Activated T-helper 2 cell treated with anti-CD3 and anti-CD28 coated beads, Interferon-gamma antibody, Interleukin-2, Interleukin-4, amounts not matched to agents 10 μg/mL and 5 μg/mL and 100 μg/mL, durations not matched to agents 14 hours and 24 hours and 36 hours (primary cell): ENCODE data around the gene IL1F10. TPM values are rescaled to one million over a fixed set of nuclear protein-coding genes. Genes with fewer than 3 reads are reported as not detected.

ENCODE experiments used
- DNase-seq: peaks from one replicate; pipeline ENCODE4 v3.0.0; 2021; ENCODE audit warnings: low spot score
- H3K27ac Mint-ChIP-seq: one replicate; pipeline ENCODE4 v1.8.0; 2021; ENCODE audit warnings: mixed read lengths
- H3K27me3 Mint-ChIP-seq: one replicate; pipeline ENCODE4 v1.8.0; 2021; ENCODE audit warnings: low read depth, mixed read lengths
- H3K36me3 Mint-ChIP-seq: one replicate; pipeline ENCODE4 v1.8.0; 2021; ENCODE audit warnings: low read depth, mixed read lengths
- H3K4me1 Mint-ChIP-seq: one replicate; pipeline ENCODE4 v1.8.0; 2021; ENCODE audit warnings: low read depth, mixed read lengths
- H3K4me3 Mint-ChIP-seq: one replicate; pipeline ENCODE4 v1.8.0; 2021; ENCODE audit warnings: low read depth, mild to moderate bottlenecking, moderate library complexity, mixed read lengths
- H3K9me3 Mint-ChIP-seq: one replicate; pipeline ENCODE4 v1.8.0; 2021; ENCODE audit warnings: mixed read lengths
- intact Hi-C: fragments of 100-400 bp; cut with micrococcal nuclease; formaldehyde crosslinking; loops from one replicate; pipeline ENCODE4 v1.15.1; 2023
- total RNA-seq: library from RNA; stranded (reverse); gene quantifications from 2 replicates; pipeline ENCODE4 v1.2.3, GENCODE V29; 2022

IL1F10 gene
- total RNA-seq, 1 donor from 2014 or later, result not detected

GRCh38 chr2:113046465-113046864, 21.3 kb upstream of the IL1F10 start:
- no peak overlapping the region for H3K27ac Mint-ChIP-seq
- intact Hi-C loops, result no loop called here
- no peak for DNase-seq
- peaks cover 24% of the 10 kb centered on the region for H3K27me3 Mint-ChIP-seq
- no peaks in the 10 kb centered on the region for H3K4me1 Mint-ChIP-seq
- no peaks in the 10 kb centered on the region for H3K9me3 Mint-ChIP-seq
- no peaks in the 10 kb centered on the region for H3K36me3 Mint-ChIP-seq
- H3K4me3 Mint-ChIP-seq, result no peak overlapping the region

DNA sequence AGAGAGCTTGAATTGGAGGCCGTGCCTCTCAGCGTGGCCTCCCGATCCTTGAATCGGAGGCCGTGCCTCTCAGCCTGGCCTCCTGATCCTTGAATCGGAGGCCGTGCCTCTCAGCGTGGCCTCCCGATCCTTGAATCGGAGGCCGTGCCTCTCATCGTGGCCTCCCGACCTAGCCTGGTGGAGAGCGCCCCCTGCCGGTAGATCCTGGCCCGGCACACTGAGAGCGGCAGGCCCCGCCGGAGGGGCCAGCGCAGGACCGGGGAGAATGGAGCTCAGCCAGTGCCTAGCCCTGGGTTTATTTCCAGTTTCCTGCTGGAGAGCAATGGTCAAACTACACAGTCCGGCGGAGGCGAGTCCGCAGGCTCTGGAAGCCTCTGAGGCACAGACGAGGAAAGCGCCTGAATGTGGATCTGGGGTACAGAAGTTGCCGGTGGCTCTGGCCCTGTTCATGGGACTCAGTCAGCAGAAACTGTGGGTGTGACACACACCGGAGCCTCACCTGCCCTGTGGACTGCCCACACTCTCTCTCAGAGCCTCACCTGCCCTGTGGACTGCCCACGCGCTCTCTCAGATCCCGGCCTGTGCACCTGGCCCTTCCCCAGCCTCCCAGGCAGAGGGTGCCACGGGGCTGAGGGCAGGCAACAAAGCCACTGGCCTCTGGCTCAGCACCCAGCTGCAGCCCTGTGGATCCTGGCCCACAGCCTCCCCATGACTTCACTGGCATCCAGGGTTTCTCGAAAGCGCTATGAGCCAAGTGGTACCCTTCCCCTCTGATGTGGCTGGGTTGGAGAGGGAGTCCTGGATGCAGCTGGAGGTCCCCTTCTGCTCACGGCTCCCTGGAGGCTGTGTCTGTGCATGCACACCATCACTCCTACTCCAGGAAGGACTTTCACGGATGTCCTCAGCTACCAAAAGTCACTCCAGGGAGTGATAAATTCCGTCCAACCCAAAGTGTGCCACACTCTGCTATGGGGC, 16.6 kb upstream of the IL1F10 start:
- Mint-ChIP-seq H3K4me3 (no peak overlapping the region), H3K27me3 (peaks cover 13% of the 10 kb centered on the region), H3K36me3 (peaks cover 9% of the 10 kb centered on the region), H3K4me1 (no peaks in the 10 kb centered on the region), H3K9me3 (peaks cover 24% of the 10 kb centered on the region), H3K27ac (no peak overlapping the region)
- intact Hi-C loops, result no loop called here
- DNase-seq, result no peak

- Mint-ChIP-seq H3K27me3 (peaks cover 11% of the 10 kb centered on the region), H3K4me1 (peaks cover 2% of the 10 kb centered on the region), H3K27ac (no peak within 1 kb of the TSS), H3K36me3 (peaks cover 11% of the 10 kb centered on the region), H3K9me3 (peaks cover 26% of the 10 kb centered on the region), H3K4me3 (no peak within 1 kb of the TSS)
- intact Hi-C loops, result no loop called here
- no peak for DNase-seq
Observed at GRCh38 chr2:113052396-113052917, 15.3 kb upstream of the IL1F10 start, which contains the start of gene IL36B. IL36B (minus strand) TSS chr2:113052867.

DNA sequence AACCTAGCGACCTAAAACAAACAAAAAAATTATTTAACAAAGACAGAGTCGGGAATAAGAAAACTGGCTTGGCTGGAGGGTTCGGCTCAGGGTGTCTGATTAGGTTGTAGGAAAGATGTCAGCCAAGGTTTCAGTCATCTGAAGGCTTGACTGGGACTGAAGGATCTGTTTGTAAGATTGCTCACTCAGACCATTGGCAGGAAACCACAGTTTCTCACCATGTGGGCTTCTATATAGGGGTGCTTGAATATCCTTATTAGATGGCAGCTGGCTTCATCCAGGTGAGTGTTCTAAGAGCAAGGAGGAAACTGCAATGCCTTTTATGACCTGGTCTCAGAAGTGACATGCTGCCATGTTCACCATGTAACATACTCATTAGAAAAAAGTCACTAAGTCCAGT, 14.1 kb upstream of the IL1F10 start:
- Mint-ChIP-seq H3K4me1 (peaks cover 2% of the 10 kb centered on the region), H3K27me3 (peaks cover 10% of the 10 kb centered on the region), H3K27ac (no peak overlapping the region), H3K9me3 (peaks cover 26% of the 10 kb centered on the region), H3K4me3 (no peak overlapping the region), H3K36me3 (peaks cover 11% of the 10 kb centered on the region)
- intact Hi-C loops, result no loop called here
- DNase-seq, result no peak

DNA sequence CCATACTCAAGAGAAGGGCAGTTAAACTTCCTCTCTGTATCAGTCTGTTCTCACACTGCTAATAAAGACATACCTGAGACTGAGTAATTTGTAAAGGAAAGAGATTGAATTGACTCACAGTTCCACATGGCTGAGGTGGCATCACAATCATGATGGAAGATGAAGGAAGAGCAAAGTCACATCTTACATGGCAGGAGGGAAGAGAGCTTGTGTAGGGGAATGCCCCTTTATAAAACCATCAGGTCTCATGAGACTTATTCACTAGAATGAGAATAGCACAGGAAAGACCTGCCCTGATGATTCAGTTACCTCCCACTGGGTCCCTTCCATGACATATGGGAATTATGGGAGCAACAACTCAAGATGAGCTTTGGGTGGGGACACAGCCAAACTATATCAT, 13.7 kb upstream of the IL1F10 start:
- peaks cover 26% of the 10 kb centered on the region for H3K9me3 Mint-ChIP-seq

GRCh38 chr2:113056521-113056920, 11.2 kb upstream of the IL1F10 start:
- peaks cover 11% of the 10 kb centered on the region for H3K36me3 Mint-ChIP-seq

More for the DNA sequence above, 13.7 kb upstream of the IL1F10 start:
- Mint-ChIP-seq H3K4me3 (no peak overlapping the region), H3K27ac (no peak overlapping the region), H3K36me3 (peaks cover 11% of the 10 kb centered on the region), H3K27me3 (peaks cover 9% of the 10 kb centered on the region), H3K4me1 (peaks cover 2% of the 10 kb centered on the region)
- no peak for DNase-seq
- intact Hi-C loops, result no loop called here

GRCh38 chr2:113057117-113057516, 10.7 kb upstream of the IL1F10 start:
- Mint-ChIP-seq H3K4me1 (peaks cover 4% of the 10 kb centered on the region), H3K9me3 (peaks cover 26% of the 10 kb centered on the region), H3K36me3 (peaks cover 11% of the 10 kb centered on the region), H3K27ac (no peak overlapping the region), H3K4me3 (no peak overlapping the region), H3K27me3 (peaks cover 6% of the 10 kb centered on the region)
- DNase-seq, result no peak
- intact Hi-C loops, result no loop called here

More at GRCh38 chr2:113056521-113056920, 11.2 kb upstream of the IL1F10 start:
- no peak for DNase-seq
- H3K27me3 Mint-ChIP-seq, result peaks cover 6% of the 10 kb centered on the region
- peak overlapping the region; percentile 8 for H3K27ac Mint-ChIP-seq
- H3K4me1 Mint-ChIP-seq, result peaks cover 4% of the 10 kb centered on the region
- intact Hi-C loops, result no loop called here
- peaks cover 26% of the 10 kb centered on the region for H3K9me3 Mint-ChIP-seq
- H3K4me3 Mint-ChIP-seq, result no peak overlapping the region

- intact Hi-C loops, result no loop called here
- H3K27ac Mint-ChIP-seq, result no peak overlapping the region
- H3K36me3 Mint-ChIP-seq, result peaks cover 11% of the 10 kb centered on the region
- H3K9me3 Mint-ChIP-seq, result peaks cover 26% of the 10 kb centered on the region
- H3K27me3 Mint-ChIP-seq, result peaks cover 6% of the 10 kb centered on the region
- DNase-seq, result no peak
- H3K4me1 Mint-ChIP-seq, result peaks cover 4% of the 10 kb centered on the region
- H3K4me3 Mint-ChIP-seq, result no peak overlapping the region
Observed at GRCh38 chr2:113058411-113058994, 9.3 kb upstream of the IL1F10 start.

- Mint-ChIP-seq H3K4me1 (peaks cover 4% of the 10 kb centered on the region), H3K27ac (no peak within 1 kb of the TSS), H3K4me3 (no peak within 1 kb of the TSS), H3K27me3 (peaks cover 3% of the 10 kb centered on the region), H3K36me3 (peaks cover 8% of the 10 kb centered on the region), H3K9me3 (peaks cover 20% of the 10 kb centered on the region)
- intact Hi-C loops, result no loop called here
- DNase-seq, result no peak
Observed at GRCh38 chr2:113058998-113059960, 8.5 kb upstream of the IL1F10 start, which contains the start of gene IL36RN. IL36RN (plus strand) TSS chr2:113059198; CDS start chr2:113059439, 241 bp downstream.

GRCh38 chr2:113060396-113060795, 7.4 kb upstream of the IL1F10 start:
- peaks cover 8% of the 10 kb centered on the region for H3K36me3 Mint-ChIP-seq
- no peak overlapping the region for H3K4me3 Mint-ChIP-seq
- H3K4me1 Mint-ChIP-seq, result peaks cover 4% of the 10 kb centered on the region
- DNase-seq, result no peak
- H3K27ac Mint-ChIP-seq, result no peak overlapping the region
- peaks cover 12% of the 10 kb centered on the region for H3K9me3 Mint-ChIP-seq
- peaks cover 7% of the 10 kb centered on the region for H3K27me3 Mint-ChIP-seq
- intact Hi-C loops, result no loop called here

DNA sequence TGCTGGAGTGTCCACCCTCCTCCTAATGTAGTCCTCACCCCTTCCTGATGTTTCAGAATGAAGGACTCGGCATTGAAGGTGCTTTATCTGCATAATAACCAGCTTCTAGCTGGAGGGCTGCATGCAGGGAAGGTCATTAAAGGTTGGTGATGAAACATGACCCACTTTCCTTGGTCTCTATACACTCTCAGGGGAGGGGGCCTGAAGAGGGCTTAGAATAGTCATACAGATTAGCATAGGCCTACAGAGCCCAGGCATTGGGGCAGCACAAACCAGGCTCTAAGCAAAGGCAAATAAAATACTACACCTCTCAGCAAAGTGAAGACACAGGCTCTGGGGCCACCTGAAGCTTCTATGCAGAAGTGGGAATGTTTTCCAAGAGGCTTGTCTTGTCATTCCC, 7.0 kb upstream of the IL1F10 start:
- peaks cover 4% of the 10 kb centered on the region for H3K36me3 Mint-ChIP-seq
- peaks cover 10% of the 10 kb centered on the region for H3K9me3 Mint-ChIP-seq
- no peak overlapping the region for H3K4me3 Mint-ChIP-seq
- intact Hi-C loops, result no loop called here
- DNase-seq, result no peak
- H3K4me1 Mint-ChIP-seq, result peaks cover 4% of the 10 kb centered on the region
- no peak overlapping the region for H3K27ac Mint-ChIP-seq
- H3K27me3 Mint-ChIP-seq, result peaks cover 8% of the 10 kb centered on the region

DNA sequence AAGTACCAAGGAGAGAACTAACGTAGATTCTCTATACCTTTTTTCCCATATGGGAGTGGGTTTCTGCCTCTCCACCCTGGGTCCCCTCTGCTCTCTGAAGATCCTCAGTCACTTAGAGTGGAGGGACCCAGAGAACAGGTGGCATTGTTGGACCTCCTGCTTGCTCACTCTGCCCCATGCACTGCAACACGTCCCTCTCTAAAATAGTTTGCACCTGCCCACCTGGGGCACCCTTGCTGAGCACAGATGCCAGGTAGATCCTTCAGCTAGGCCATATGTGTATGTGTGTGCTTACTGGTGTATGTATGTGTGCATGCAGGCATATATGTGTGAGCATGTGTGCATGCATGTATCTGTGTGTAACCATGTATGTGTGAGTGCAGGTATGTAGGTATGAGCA, 6.5 kb upstream of the IL1F10 start:
- Mint-ChIP-seq H3K27ac (no peak overlapping the region), H3K9me3 (peaks cover 6% of the 10 kb centered on the region), H3K27me3 (peaks cover 8% of the 10 kb centered on the region), H3K4me1 (peaks cover 4% of the 10 kb centered on the region), H3K36me3 (peaks cover 2% of the 10 kb centered on the region), H3K4me3 (no peak overlapping the region)
- intact Hi-C loops, result no loop called here
- DNase-seq, result no peak
